BLaER1 treated with 17β-estradiol and CSF1 and Interleukin-3, amounts not matched to agents 10 nM and 100 nM (cell line): ENCODE data around the gene ZNF208.
"Not testable (repeated sequence)": the region's sequence is repeated elsewhere in the genome, so short reads cannot be mapped to it uniquely, and the experiment has no call there.

Experiments
- H3K27ac ChIP-seq, 11 experiments: shearing (Covaris generic); formaldehyde crosslinking; 2 replicates each; pipeline ENCODE4 v1.8.1; 2022
- H3K27me3 ChIP-seq, 11 experiments: shearing (Covaris generic); formaldehyde crosslinking; 2 replicates each; pipeline ENCODE4 v1.8.1; 2022
- H3K36me3 ChIP-seq, 11 experiments: shearing (Covaris generic); formaldehyde crosslinking; 2 replicates each; pipeline ENCODE4 v1.8.1; 2022
- H3K4me1 ChIP-seq, 10 experiments: shearing (Covaris generic); formaldehyde crosslinking; 2 replicates each; pipeline ENCODE4 v1.8.1; 2022
- H3K4me2 ChIP-seq, 11 experiments: shearing (Covaris generic); formaldehyde crosslinking; 2 replicates each; pipeline ENCODE4 v1.8.1; 2022
- H3K4me3 ChIP-seq, 10 experiments: shearing (Covaris generic); formaldehyde crosslinking; 2 replicates each; pipeline ENCODE4 v1.8.1; 2022
- H3K9ac ChIP-seq, 11 experiments: shearing (Covaris generic); formaldehyde crosslinking; 2 replicates each; pipeline ENCODE4 v1.8.1; 2022
- H3K9me3 ChIP-seq, 11 experiments: shearing (Covaris generic); formaldehyde crosslinking; replicated peaks in 1 of 11; 2 replicates each; pipeline ENCODE4 v1.8.1; 2022
- H4K20me1 ChIP-seq, 11 experiments: shearing (Covaris generic); formaldehyde crosslinking; 2 replicates each; pipeline ENCODE4 v1.8.1; 2022
- Cebpa-rat ChIP-seq, 11 experiments: shearing (Covaris generic); IDR thresholded peaks; 2 replicates each; pipeline ENCODE4 v1.8.1; 2022

The ZNF208 gene

DNA sequence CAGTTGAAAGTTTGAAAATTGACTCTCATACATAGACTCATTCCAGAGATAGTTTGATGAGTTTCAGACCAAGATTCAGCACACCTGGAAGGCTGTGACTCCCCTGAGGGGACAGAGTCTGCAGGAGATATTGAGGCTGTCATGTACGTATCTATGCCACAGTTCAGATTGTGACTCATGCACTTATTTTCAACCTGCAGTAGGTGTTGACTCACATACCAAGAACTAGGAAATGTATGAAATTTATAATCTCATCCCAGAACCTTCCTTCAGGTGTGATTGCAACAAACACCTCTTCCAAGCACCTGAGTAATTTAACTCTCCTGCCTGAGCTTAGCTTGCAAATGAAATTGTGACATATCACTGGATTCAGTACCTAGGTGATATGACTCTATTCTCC, 110.3 kb downstream of the ZNF208 start:
- no peak for TF ChIP-seq Cebpa-rat (IDR thresholded peaks at IDR 0.05)
- H3K9me3 ChIP-seq, result peaks cover 36 to 94% (median 53%) of the 10 kb centered on the region in 11 experiments

GRCh38 chr19:21891086-21891485, 119.7 kb downstream of the ZNF208 start:
- Histone ChIP-seq H3K27me3 (no peaks in the 10 kb centered on the region), H3K27ac (no peak overlapping the region), H3K36me3 (no peaks in the 10 kb centered on the region), H3K4me1 (no peaks in the 10 kb centered on the region), H4K20me1 (no peaks in the 10 kb centered on the region), H3K9me3 (peaks cover 8 to 44% (median 34%) of the 10 kb centered on the region in 11 experiments; a peak in 20 of 22 replicates), H3K4me2 (no peak overlapping the region), H3K4me3 (no peak overlapping the region), H3K9ac (no peak overlapping the region)
- TF ChIP-seq Cebpa-rat (IDR thresholded peaks at IDR 0.05), result no peak

More for the DNA sequence above, 110.3 kb downstream of the ZNF208 start:
- H3K4me2 ChIP-seq, result no peak overlapping the region
- H3K36me3 ChIP-seq, result no peaks in the 10 kb centered on the region
- H3K27ac ChIP-seq, result no peak overlapping the region
- H3K4me3 ChIP-seq, result no peak overlapping the region
- no peaks in the 10 kb centered on the region for H4K20me1 ChIP-seq
- no peaks in the 10 kb centered on the region for H3K4me1 ChIP-seq
- H3K9ac ChIP-seq, result no peak overlapping the region
- no peaks in the 10 kb centered on the region for H3K27me3 ChIP-seq

DNA sequence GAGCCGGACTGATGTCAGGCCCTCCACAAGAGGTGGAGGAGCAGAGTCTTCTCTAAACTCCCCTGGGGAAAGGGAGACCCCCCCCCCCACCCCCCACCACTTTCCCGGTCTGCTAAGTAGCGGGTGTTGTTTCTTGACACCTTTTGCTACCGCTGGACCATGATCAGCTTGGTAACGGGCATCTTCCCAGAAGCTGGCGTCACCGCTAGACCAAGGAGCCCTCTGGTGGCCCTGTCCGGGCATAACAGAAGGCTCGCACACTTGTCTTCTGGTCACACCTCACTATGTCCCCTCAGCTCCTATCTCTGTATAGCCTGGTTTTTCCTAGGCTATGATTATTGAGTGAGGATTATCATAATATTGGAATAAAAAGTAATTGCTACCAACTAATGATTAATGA, 120.7 kb downstream of the ZNF208 start:
- H3K4me3 ChIP-seq, H3K9ac ChIP-seq, H3K4me2 ChIP-seq, H3K36me3 ChIP-seq, H3K4me1 ChIP-seq, H4K20me1 ChIP-seq, H3K27me3 ChIP-seq, H3K27ac ChIP-seq: not testable (repeated sequence)
- H3K9me3 ChIP-seq, result peaks cover under 1 to 41% (median 31%) of the 10 kb centered on the region in 11 experiments; a peak in 18 of 22 replicates

DNA sequence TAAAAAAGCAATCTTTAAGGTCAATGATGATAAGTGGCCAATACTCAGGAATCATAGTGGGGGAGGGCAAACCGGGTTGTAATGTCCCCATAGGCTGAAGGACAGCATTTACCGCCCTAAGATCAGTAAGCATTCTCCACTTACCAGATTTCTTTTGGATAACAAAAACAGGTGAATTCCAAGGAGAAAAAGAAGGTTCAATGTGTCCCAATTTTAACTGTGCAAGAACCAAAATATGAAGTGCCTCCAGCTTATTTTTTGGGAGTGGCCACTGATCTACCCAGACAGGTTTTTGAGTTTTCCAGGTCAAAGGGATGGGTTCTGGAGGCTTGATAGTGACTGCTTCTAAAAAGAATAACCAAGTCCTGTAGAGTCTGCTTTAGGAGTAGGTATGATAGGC, 125.2 kb downstream of the ZNF208 start:
- not testable (repeated sequence) for H3K27ac ChIP-seq, H4K20me1 ChIP-seq, H3K4me2 ChIP-seq, H3K27me3 ChIP-seq, H3K4me3 ChIP-seq, H3K9ac ChIP-seq, H3K4me1 ChIP-seq, H3K36me3 ChIP-seq
- H3K9me3 ChIP-seq, result peaks cover 0 to 58% (median 32%) of the 10 kb centered on the region in 11 experiments; a peak in 16 of 22 replicates

GRCh38 chr19:21884786-21885185, 126.0 kb downstream of the ZNF208 start:
- not testable (repeated sequence) for H3K4me1 ChIP-seq, H3K27me3 ChIP-seq, H3K36me3 ChIP-seq, H3K4me2 ChIP-seq, H4K20me1 ChIP-seq, H3K9ac ChIP-seq, H3K27ac ChIP-seq, H3K4me3 ChIP-seq
- H3K9me3 ChIP-seq, result peaks cover 4 to 62% (median 32%) of the 10 kb centered on the region in 11 experiments; a peak in 17 of 22 replicates

DNA sequence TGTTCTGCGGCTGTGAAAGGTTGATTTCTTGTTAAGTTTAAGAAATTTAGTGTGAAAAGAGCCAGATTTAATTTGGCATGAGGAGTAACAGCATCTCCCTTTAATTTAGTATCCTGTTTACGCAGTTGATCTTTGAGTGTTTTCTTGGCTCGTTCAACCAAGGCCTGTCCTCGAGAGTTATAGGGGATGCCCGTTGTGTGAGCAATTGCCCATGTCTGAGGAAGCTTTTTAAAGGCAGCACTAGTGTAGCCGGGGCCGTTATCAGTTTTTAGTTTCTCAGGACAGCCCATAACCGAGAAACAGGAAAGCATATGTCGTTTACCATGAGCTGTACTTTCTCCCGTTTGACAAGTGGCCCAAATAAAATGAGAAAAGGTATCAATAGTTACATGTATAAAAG, 127.2 kb downstream of the ZNF208 start:
- Histone ChIP-seq H3K9me3 (peaks cover 5 to 64% (median 32%) of the 10 kb centered on the region in 11 experiments; a peak in 17 of 22 replicates), H3K4me2 (no peak overlapping the region), H3K4me3 (no peak overlapping the region), H4K20me1 (no peaks in the 10 kb centered on the region), H3K36me3 (no peaks in the 10 kb centered on the region), H3K9ac (no peak overlapping the region), H3K27ac (no peak overlapping the region), H3K4me1 (no peaks in the 10 kb centered on the region), H3K27me3 (no peaks in the 10 kb centered on the region)
- TF ChIP-seq Cebpa-rat (IDR thresholded peaks at IDR 0.05), result no peak
